Measurements from ENCODE around the gene DGKQ.

The DGKQ gene

GRCh38 chr4:972651-973424 is 531 bp downstream of the DGKQ start:
- DNase-seq = no peak

GRCh38 chr4:971666-972500 is 1.5 kb downstream of the DGKQ start:
- DNase-seq = peak; percentile 18 to 56

GRCh38 chr4:970854-971520 is 2.4 kb downstream of the DGKQ start:
- no peak for DNase-seq

- DNase-seq = no peak
Observed at GRCh38 chr4:970046-970745, 3.2 kb downstream of the DGKQ start.

DNA sequence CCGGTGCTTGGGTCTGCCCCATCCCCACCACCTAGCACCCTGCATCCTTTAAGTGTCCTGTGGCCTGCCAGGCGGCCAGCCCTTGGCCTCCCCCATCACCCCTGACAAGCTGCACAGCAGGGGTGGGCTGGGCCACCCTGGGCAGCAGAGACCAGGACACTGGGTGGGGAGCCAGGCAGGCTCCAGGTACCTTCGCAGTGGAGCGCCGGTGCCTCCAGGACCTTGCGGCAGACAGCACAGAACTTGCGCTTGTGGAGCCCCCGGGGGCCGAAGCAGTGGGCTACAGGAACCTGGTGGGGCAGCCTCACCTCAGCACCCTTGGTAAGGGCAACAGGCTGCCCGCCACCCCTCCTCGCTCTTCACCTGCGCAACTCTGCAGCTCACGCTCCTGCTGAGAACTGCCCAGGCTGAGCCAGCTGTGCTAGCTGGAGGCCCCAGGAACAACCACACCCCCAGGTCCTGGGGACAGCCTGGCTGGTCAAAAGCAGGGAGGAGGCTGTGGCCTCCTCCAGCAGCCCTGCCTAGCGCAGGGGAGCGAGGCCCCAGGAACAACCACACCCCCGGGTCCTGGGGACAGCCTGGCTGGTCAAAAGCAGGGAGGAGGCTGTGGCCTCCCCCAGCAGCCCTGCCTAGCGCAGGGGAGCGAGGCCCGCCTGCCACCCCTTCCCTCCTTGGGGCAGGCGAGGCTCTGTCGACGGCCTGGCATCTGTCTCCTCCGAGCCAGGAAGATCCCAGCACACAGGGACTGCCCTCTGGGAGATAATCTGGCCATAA is 4.6 kb downstream of the DGKQ start:
- no peak for DNase-seq

GRCh38 chr4:968221-968620 is 5.1 kb downstream of the DGKQ start:
- no peak for DNase-seq

DNA sequence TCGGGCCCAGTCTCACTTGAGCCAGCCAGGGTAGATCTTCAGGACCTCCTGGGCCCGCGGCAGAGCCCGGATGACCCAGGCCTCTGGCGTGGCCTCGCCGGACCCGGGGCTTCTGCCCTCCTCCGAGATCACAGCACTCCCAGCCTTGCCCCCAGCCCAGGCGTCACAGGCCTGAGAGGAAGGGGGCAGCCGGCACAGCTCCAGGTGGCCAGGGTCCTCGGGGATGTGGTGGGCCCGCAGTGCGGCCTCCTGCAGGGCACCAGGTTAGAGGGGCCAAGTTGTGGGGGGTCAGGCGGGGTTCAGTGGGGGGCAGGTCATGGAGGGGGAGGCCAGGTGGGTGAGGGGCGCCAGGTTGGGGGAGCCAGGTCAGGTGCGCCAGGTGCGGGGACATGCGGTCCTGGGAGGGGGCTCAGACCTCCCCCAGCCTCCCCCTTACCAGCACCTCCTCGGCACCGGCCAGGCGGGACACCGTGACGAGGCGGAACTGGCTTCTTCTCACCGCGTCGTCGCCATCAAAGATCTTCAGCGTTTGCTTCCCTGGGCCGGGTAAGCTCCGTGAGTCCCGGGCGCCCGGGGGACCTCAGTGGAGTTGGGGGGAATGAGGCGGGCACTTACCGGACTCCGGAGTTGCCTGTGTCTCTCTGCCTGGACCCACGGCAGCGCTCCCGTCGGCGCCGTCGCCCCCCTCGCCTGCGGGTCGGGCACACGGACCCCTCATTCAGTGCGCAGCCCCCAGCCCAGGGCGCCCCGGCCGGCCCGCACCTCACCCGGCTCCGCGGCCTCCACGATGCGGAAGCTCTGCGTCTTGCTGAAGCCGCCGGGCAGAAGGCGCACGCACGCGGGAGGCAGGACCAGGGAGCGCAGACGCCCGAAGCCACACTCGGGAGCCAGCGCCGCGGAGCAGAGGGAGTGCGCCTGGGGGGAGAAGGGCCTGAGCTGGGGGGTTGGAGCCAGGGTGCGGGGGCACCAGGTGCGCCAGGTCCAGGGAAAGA is 6.0 kb downstream of the DGKQ start:
- DNase-seq = no peak

DNA sequence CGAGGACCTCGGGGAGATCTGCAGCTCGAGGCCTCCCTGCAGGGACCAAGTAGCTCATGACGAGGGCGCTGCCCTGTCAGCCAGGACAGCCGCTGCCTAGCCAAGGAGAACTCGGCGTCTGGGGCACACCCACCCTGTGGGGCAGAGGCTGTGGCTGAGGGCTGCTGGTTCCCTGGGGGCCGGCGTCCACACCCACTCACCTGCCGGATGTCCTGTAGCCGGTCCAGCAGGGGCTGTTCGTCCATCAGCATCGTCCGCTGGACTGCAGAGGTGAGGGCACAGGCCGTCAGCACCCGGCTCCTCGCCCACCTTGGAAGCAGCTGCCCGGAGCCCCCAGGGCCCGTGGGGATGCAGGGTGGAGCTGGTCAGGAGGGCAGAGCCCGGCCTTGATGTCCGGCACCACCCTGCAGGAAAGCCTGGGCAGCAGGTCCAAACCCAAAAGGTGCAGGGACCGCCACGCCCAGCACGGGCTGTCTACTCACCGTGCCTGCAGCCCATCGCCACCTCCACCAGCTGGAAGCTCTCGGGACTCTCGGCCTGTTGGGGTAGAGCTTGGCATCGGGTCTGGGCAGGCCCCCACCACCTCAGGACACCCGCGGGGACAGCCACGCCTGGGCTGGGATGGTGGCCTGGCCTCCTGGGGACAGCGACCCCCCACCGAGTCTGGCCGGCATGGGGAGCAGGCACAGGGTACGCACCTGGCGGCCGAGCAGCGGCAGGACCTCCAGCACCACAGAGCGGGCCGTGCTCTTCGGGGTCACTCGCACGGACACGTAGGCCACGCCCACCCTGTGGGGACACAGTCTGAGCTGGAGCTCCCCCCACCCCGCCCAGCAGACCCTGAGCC is 6.9 kb downstream of the DGKQ start:
- DNase-seq = no peak

GRCh38 chr4:965766-966134 is 7.6 kb downstream of the DGKQ start:
- no peak for DNase-seq

- DNase-seq = no peak
Observed at GRCh38 chr4:965048-965765, 8.2 kb downstream of the DGKQ start.

- DNase-seq = no peak
Observed at GRCh38 chr4:964346-965025, 8.9 kb downstream of the DGKQ start.

DNA sequence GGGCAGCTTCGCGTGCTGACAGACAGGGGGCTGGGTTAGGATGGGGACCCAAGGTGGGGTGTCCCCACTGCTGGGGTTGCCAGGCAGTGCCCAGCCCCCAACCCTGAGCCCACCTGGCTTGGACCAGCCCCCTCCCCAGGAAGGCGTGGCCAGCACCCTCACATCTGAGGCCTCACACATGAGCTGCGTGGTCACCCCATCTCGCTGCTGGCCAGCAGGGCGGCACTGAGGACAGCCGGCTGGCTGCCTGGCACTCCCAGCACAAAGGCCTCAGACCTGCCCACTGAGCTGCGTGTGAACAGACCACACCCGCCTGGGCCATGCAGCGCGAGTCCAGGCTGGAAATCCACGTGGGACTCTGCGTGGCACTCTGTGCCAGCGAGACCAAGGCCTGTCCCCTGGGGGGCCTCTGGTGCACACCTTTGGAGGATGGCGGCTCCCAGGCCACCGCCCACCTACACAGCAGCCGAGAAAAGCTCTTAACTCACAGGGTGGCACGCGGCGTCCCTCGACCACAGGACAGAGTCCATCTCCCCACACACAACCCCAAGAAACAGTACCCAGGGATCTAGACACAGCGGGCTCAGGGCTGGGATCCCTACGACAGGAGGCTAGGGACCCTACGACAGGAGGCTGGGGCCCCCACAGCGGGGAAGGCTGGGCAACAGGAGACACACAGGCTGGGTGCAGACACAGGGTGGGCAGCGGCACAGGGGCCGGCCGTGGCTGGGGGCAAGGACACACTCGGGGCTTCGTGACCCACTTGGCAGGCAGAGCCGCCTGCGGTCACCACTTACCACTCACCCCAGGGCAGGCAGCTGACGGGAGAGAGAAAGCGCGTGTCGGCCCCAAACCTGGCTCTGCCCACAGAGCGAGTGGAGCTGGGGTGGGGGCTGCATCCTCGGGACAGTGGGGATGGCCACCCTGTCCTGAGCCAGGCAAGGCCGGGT is 9.8 kb downstream of the DGKQ start:
- no peak for DNase-seq

GRCh38 chr4:962231-963208 is 10.8 kb downstream of the DGKQ start:
- peak in 1 of 2 experiments; percentile 27 for DNase-seq

- no peak for DNase-seq
Observed at GRCh38 chr4:961351-962230, 11.8 kb downstream of the DGKQ start.

All from NCI-H524 (cell line).